Endothelial cell of umbilical vein (primary cell): Measurements from ENCODE around the gene GRK5. TPM values are rescaled to one million over a fixed set of nuclear protein-coding genes. Genes with fewer than 3 reads are reported as not detected.

ENCODE experiments used
- BruUV-seq: library from RNA; stranded (reverse); fragments of 400-500 nt; replicated peaks from 2 replicates; lab custom pipeline; 2021; lab: Mats Ljungman, UMichigan
- CTCF ChIA-PET: fragments of 300-600, 350-600 bp; sonication (Branson Sonifier 250); formaldehyde crosslinking; loops from one replicate; lab custom pipeline; 2021; ENCODE audit warnings: antibody characterized with exemption, inconsistent platforms; lab: Charles Lee
- POLR2A ChIA-PET: fragments of 300-600, 350-600 bp; sonication (Branson Sonifier 250); formaldehyde crosslinking; loops from one replicate; lab custom pipeline; 2021; ENCODE audit warnings: antibody characterized with exemption, inconsistent platforms; lab: Charles Lee
- DNase-seq: peaks from one replicate; pipeline ENCODE4 v3.0.0-alpha.2; 2011; ENCODE audit warnings: low read depth, low spot score
- FAIRE-seq: peaks from 2 replicates; lab custom pipeline; 2011; peaks lifted over from hg19 to GRCh38; lab: Jason Lieb, UNC
- H2AFZ ChIP-seq: 2 replicates; pipeline ENCODE4 v1.6.0; 2012; ENCODE audit warnings: low read depth, low read length, control low read depth, inconsistent platforms
- H3K27ac ChIP-seq: 2 replicates; pipeline ENCODE4 v1.5.1; 2011; ENCODE audit warnings: low read depth, mild to moderate bottlenecking, control low read depth, low read length, moderate library complexity; ENCODE audit not compliant: insufficient read depth
- H3K27me3 ChIP-seq, 2 experiments: 2 replicates each; pipeline versions ENCODE4 v1.6.0 to v1.6.1; 2011; ENCODE audit warnings: low read length in 2 of 2, mixed read lengths in 1 of 2; ENCODE audit not compliant: control insufficient read depth in 2 of 2, insufficient read depth in 2 of 2
- H3K36me3 ChIP-seq, 2 experiments: 2 replicates in 1 of 2; 3 replicates in 1 of 2; pipeline ENCODE4 v1.5.1; 2011; ENCODE audit warnings: low read length in 2 of 2, mild to moderate bottlenecking in 1 of 2, moderate library complexity in 1 of 2; ENCODE audit not compliant: control insufficient read depth in 2 of 2, insufficient read depth in 2 of 2; ENCODE audit errors: extremely low read depth in 1 of 2
- H3K4me1 ChIP-seq: 3 replicates; pipeline ENCODE4 v1.5.1; 2011; ENCODE audit warnings: mild to moderate bottlenecking, low read length; ENCODE audit not compliant: control insufficient read depth, insufficient read depth; ENCODE audit errors: extremely low read depth
- H3K4me2 ChIP-seq: 2 replicates; pipeline ENCODE4 v1.6.1; 2011; ENCODE audit warnings: low read length, control low read depth, mixed read lengths; ENCODE audit not compliant: insufficient read depth
- H3K4me3 ChIP-seq, 3 experiments: fragments of 200-600 bp in 1 of 3; sonication (generic), shearing (Covaris generic) in 1 of 3; replicated peaks in 1 of 3; 2 replicates each; pipeline ENCODE4 v1.5.1; 2011 to 2016; ENCODE audit warnings: control low read depth in 3 of 3, low read length in 3 of 3, mild to moderate bottlenecking in 2 of 3, inconsistent platforms in 1 of 3, low read depth in 1 of 3, moderate library complexity in 1 of 3; ENCODE audit not compliant: insufficient read depth in 1 of 3
- H3K79me2 ChIP-seq: 2 replicates; pipeline ENCODE4 v1.6.0; 2012; ENCODE audit warnings: low read length, inconsistent platforms; ENCODE audit not compliant: control insufficient read depth, insufficient read depth
- H3K9ac ChIP-seq: replicated peaks from 2 replicates; pipeline ENCODE3; 2011; ENCODE audit warnings: low read length, control low read depth; ENCODE audit not compliant: insufficient read depth; ENCODE audit errors: extremely low read depth
- H3K9me1 ChIP-seq: replicated peaks from 3 replicates; pipeline ENCODE4 v1.6.0; 2011; ENCODE audit warnings: mild to moderate bottlenecking, low read length; ENCODE audit not compliant: control insufficient read depth, insufficient read depth; ENCODE audit errors: extremely low read depth
- H3K9me3 ChIP-seq: replicated peaks from 2 replicates; pipeline ENCODE4 v1.5.1; 2012; ENCODE audit warnings: low read length, inconsistent platforms; ENCODE audit not compliant: control insufficient read depth, insufficient read depth
- H4K20me1 ChIP-seq: replicated peaks from 2 replicates; pipeline ENCODE3; 2011; ENCODE audit warnings: mild to moderate bottlenecking, low read length; ENCODE audit not compliant: control insufficient read depth, insufficient read depth; ENCODE audit errors: extremely low read depth
- CTCF ChIP-seq, 2 donors: IDR thresholded peaks; 1 replicate in 1 of 2; 2 replicates in 1 of 2; pipeline ENCODE4 v1.5.1; 2011; ENCODE audit warnings: low read length in 2 of 2, mild to moderate bottlenecking in 2 of 2, moderate library complexity in 2 of 2, control low read depth in 1 of 2, inconsistent platforms in 1 of 2, low read depth in 1 of 2; ENCODE audit not compliant: insufficient read depth in 1 of 2; ENCODE audit errors: extremely low read depth in 1 of 2
- EZH2 ChIP-seq: IDR thresholded peaks from 2 replicates; pipeline ENCODE4 v1.6.1; 2012; ENCODE audit warnings: borderline replicate concordance, low read depth, mild to moderate bottlenecking, moderate library complexity, low read length, inconsistent platforms; ENCODE audit not compliant: severe bottlenecking
- MYC ChIP-seq: IDR thresholded peaks from one replicate; pipeline ENCODE4 v1.6.1; 2011; ENCODE audit warnings: mild to moderate bottlenecking, low read depth, low read length
- dilution Hi-C: fragments of 300-500 bp; cut with MboI; formaldehyde crosslinking; loops from one replicate; pipeline ENCODE4 v1.15.0; 2019; ENCODE audit warnings: low sequenced_read_pairs; ENCODE audit not compliant: extremely low pct_ligation_motif_present
- intact Hi-C: fragments of 100-400 bp; cut with micrococcal nuclease; formaldehyde crosslinking; loops from one replicate; pipeline ENCODE4 v1.10.0; 2022
- polyA plus RNA-seq, 4 experiments: library from polyadenylated mRNA; depleted of rRNA in 3 of 4; stranded (reverse) in 3 of 4; unstranded in 1 of 4; fragments of >200 nt; gene quantifications; 2 replicates each; pipeline versions ENCODE4 v1.2.1 to v1.2.3, GENCODE V29; 2011 to 2012; ENCODE audit warnings: missing spikeins in 1 of 4
- total RNA-seq: library from RNA; stranded (reverse); gene quantifications from 2 replicates; pipeline ENCODE4 v1.2.3, GENCODE V29; 2021

Gene GRK5
- total and polyA plus RNA-seq, 2 donors (not counting 3 experiments of a cell fraction or from before 2014, with no cell fraction given) = 13.1 to 29.5 TPM

- ChIA-PET POLR2A (no interaction called here), CTCF (interaction anchor here (1.0 to 2.0 kb wide), 6 partner anchors 8 to 254 kb away, joined by 3 to 24 read pairs (median 4); no protein-coding TSS in a partner anchor)
- Histone ChIP-seq H3K79me2 (no peaks in the 10 kb centered on the region), H3K9me1 (no peaks in the 10 kb centered on the region), H3K27me3 (peaks cover 0 to 2% of the 10 kb centered on the region in 2 experiments), H4K20me1 (no peaks in the 10 kb centered on the region), H3K4me2 (no peak overlapping the region), H3K4me3 (no peak overlapping the region), H2AFZ (no peak overlapping the region), H3K4me1 (no peaks in the 10 kb centered on the region), H3K9ac (no peak overlapping the region), H3K27ac (no peak overlapping the region), H3K9me3 (no peaks in the 10 kb centered on the region), H3K36me3 (no peaks in the 10 kb centered on the region)
- no peak for DNase-seq
- BruUV-seq = no TSS peak
- intact Hi-C loops = no loop called here
- no peak for FAIRE-seq
- dilution Hi-C loops = no loop called here
- no peak for TF ChIP-seq MYC
- no peak for TF ChIP-seq EZH2
These were observed 16.2 kb upstream of the GRK5 start for GRCh38 chr10:119190954-119191785.

GRCh38 chr10:119191881-119192280 lies 15.5 kb upstream of the GRK5 start:
- TF ChIP-seq CTCF (IDR thresholded peaks at IDR 0.05; ENCODE audit: extremely low read depth in 1 of 2, insufficient read depth in 1 of 2, low read depth in 1 of 2, low read length in 2 of 2) = no peak
- BruUV-seq = no TSS peak
- ChIA-PET CTCF (interaction anchor here (1.6 kb wide), 1 partner anchor 11 kb away, joined by 3 read pairs; no protein-coding TSS in a partner anchor), POLR2A (interaction anchor here (0.5 kb wide), 1 partner anchor 277 kb away, joined by 4 read pairs; no protein-coding TSS in a partner anchor)
- intact Hi-C loops = no loop called here
- Histone ChIP-seq H3K9me1 (no peaks in the 10 kb centered on the region), H3K4me3 (no peak overlapping the region), H3K79me2 (no peaks in the 10 kb centered on the region), H3K9ac (no peak overlapping the region), H3K27me3 (peaks cover 0 to 2% of the 10 kb centered on the region in 2 experiments), H3K4me2 (no peak overlapping the region), H3K36me3 (no peaks in the 10 kb centered on the region), H3K4me1 (no peaks in the 10 kb centered on the region), H4K20me1 (no peaks in the 10 kb centered on the region), H3K9me3 (no peaks in the 10 kb centered on the region), H3K27ac (no peak overlapping the region), H2AFZ (no peak overlapping the region)
- dilution Hi-C loops = no loop called here
- FAIRE-seq (no peak), DNase-seq (no peak)
